Measurements from ENCODE around the gene C4BPB. TPM values are rescaled to one million over a fixed set of nuclear protein-coding genes. Genes with fewer than 3 reads are reported as not detected.
A peak's percentile ranks its signal among the peaks of the same experiment; 100 is the strongest.

C4BPB gene
- total RNA-seq, 1 experiment from 2014 or later = not detected

GRCh38 chr1:207084701-207085180, 3.9 kb upstream of the C4BPB start:
- peak; percentile 61 for DNase-seq (ENCODE audit: low spot score)

GRCh38 chr1:207085887-207086286, 2.8 kb upstream of the C4BPB start:
- no peak for DNase-seq (ENCODE audit: low spot score)

- no peak for DNase-seq (ENCODE audit: low spot score)
These were observed 499 bp upstream of the C4BPB start for GRCh38 chr1:207088161-207088560.

GRCh38 chr1:207089627-207090355, 1.1 kb downstream of the C4BPB start:
- no peak for DNase-seq (ENCODE audit: low spot score)

- no peak for DNase-seq (ENCODE audit: low spot score)
These were observed 2.7 kb downstream of the C4BPB start for GRCh38 chr1:207091200-207091908.

GRCh38 chr1:207093944-207094343, 5.3 kb downstream of the C4BPB start:
- DNase-seq (ENCODE audit: low spot score) = no peak

GRCh38 chr1:207097871-207098324, 9.2 kb downstream of the C4BPB start:
- DNase-seq (ENCODE audit: low spot score) = no peak

GRCh38 chr1:207101720-207102119, 13.1 kb downstream of the C4BPB start:
- DNase-seq (ENCODE audit: low spot score) = no peak

- DNase-seq (ENCODE audit: low spot score) = no peak
These were observed 13.5 kb downstream of the C4BPB start for GRCh38 chr1:207102146-207102545.

- DNase-seq (ENCODE audit: low spot score) = no peak
These were observed 14.0 kb downstream of the C4BPB start for GRCh38 chr1:207102659-207103058.

- DNase-seq (ENCODE audit: low spot score) = no peak
These were observed 15.3 kb downstream of the C4BPB start, which contains the start of gene C4BPA for GRCh38 chr1:207103892-207104373. C4BPA (plus strand) TSS chr1:207104233; CDS start chr1:207113026, 8,793 bp downstream.

- no peak for DNase-seq (ENCODE audit: low spot score)
These were observed 20.3 kb downstream of the C4BPB start for GRCh38 chr1:207109004-207109403.

- DNase-seq (ENCODE audit: low spot score) = no peak
These were observed 24.1 kb downstream of the C4BPB start for GRCh38 chr1:207112616-207113296.

GRCh38 chr1:207115269-207115668, 26.6 kb downstream of the C4BPB start:
- DNase-seq (ENCODE audit: low spot score) = no peak

GRCh38 chr1:207124389-207124788, 35.7 kb downstream of the C4BPB start:
- no peak for DNase-seq (ENCODE audit: low spot score)

GRCh38 chr1:207128336-207128921, 39.8 kb downstream of the C4BPB start:
- DNase-seq (ENCODE audit: low spot score) = no peak

GRCh38 chr1:207129053-207129452, 40.4 kb downstream of the C4BPB start:
- DNase-seq (ENCODE audit: low spot score) = no peak

GRCh38 chr1:207130252-207131036, 41.8 kb downstream of the C4BPB start:
- no peak for DNase-seq (ENCODE audit: low spot score)

GRCh38 chr1:207131163-207131562, 42.5 kb downstream of the C4BPB start:
- no peak for DNase-seq (ENCODE audit: low spot score)

- no peak for DNase-seq (ENCODE audit: low spot score)
These were observed 45.9 kb downstream of the C4BPB start for GRCh38 chr1:207134581-207134980.

GRCh38 chr1:207139616-207140015, 51.0 kb downstream of the C4BPB start:
- DNase-seq (ENCODE audit: low spot score) = no peak

Data from H4 (cell line).